CD14-positive monocyte (primary cell): ENCODE measurements around the gene PRDM5. TPM values are rescaled to one million over a fixed set of nuclear protein-coding genes. Genes with fewer than 3 reads are reported as not detected.
"Not testable (repeated sequence)": the region's sequence is repeated elsewhere in the genome, so short reads cannot be mapped to it uniquely, and the experiment has no call there.

ENCODE experiments used
- DNase-seq, 3 donors: peaks; one replicate each; pipeline ENCODE4 v3.0.0-alpha.2; 2011 to 2022
- H2AFZ ChIP-seq: 2 replicates; pipeline ENCODE4 v1.6.0; 2012; ENCODE audit warnings: mild to moderate bottlenecking, low read depth, low read length, inconsistent platforms; ENCODE audit not compliant: insufficient read depth, poor library complexity, severe bottlenecking
- H3K27ac ChIP-seq, 2 donors: 1 replicate in 1 of 2; 2 replicates in 1 of 2; pipeline ENCODE4 v1.5.1; 2012 to 2013; ENCODE audit warnings: low read length in 2 of 2, control low read depth in 1 of 2, inconsistent platforms in 1 of 2, low read depth in 1 of 2, mild to moderate bottlenecking in 1 of 2
- H3K27me3 ChIP-seq, 2 donors: one replicate each; pipeline versions ENCODE4 v1.6.0 to v1.6.1; 2011 to 2013; ENCODE audit warnings: low read length in 2 of 2; ENCODE audit not compliant: control insufficient read depth in 2 of 2, insufficient read depth in 2 of 2
- H3K36me3 ChIP-seq, 2 donors: replicated peaks in 1 of 2; 1 replicate in 1 of 2; 2 replicates in 1 of 2; pipeline versions ENCODE4 v1.5.1 to v1.6.1; 2012 to 2013; ENCODE audit warnings: low read length in 2 of 2, control low read depth in 1 of 2, inconsistent platforms in 1 of 2, mild to moderate bottlenecking in 1 of 2; ENCODE audit not compliant: insufficient read depth in 2 of 2, control insufficient read depth in 1 of 2
- H3K4me1 ChIP-seq, 2 donors: 1 replicate in 1 of 2; 2 replicates in 1 of 2; pipeline versions ENCODE4 v1.5.1 to v1.6.1; 2012 to 2013; ENCODE audit warnings: low read length in 2 of 2, control low read depth in 1 of 2, inconsistent platforms in 1 of 2, mild to moderate bottlenecking in 1 of 2, moderate library complexity in 1 of 2; ENCODE audit not compliant: insufficient read depth in 2 of 2, control insufficient read depth in 1 of 2
- H3K4me2 ChIP-seq: replicated peaks from 2 replicates; pipeline ENCODE3; 2012; ENCODE audit warnings: low read length, moderate library complexity, mild to moderate bottlenecking; ENCODE audit not compliant: poor library complexity, severe bottlenecking; ENCODE audit errors: extremely low read depth
- H3K4me3 ChIP-seq, 3 experiments: fragments of 200-600 bp in 1 of 3; sonication (generic) in 1 of 3; replicated peaks in 1 of 3; 1 replicate in 2 of 3; 2 replicates in 1 of 3; pipeline ENCODE4 v1.5.1; 2011 to 2013; ENCODE audit warnings: low read length in 3 of 3, mild to moderate bottlenecking in 3 of 3, control low read depth in 2 of 3, low read depth in 2 of 3, inconsistent platforms in 1 of 3, moderate library complexity in 1 of 3
- H3K79me2 ChIP-seq: 2 replicates; pipeline ENCODE4 v1.6.0; 2012; ENCODE audit warnings: mild to moderate bottlenecking, control low read depth, inconsistent platforms, low read length, moderate library complexity; ENCODE audit not compliant: insufficient read depth
- H3K9ac ChIP-seq: 2 replicates; pipeline ENCODE4 v1.6.0; 2017; ENCODE audit warnings: low read length, mild to moderate bottlenecking; ENCODE audit not compliant: insufficient read depth, poor library complexity, severe bottlenecking
- H3K9me3 ChIP-seq, 2 donors: replicated peaks in 1 of 2; 1 replicate in 1 of 2; 2 replicates in 1 of 2; pipeline versions ENCODE4 v1.5.1 to v1.6.1; 2012 to 2013; ENCODE audit warnings: low read length in 2 of 2, control low read depth in 1 of 2; ENCODE audit not compliant: control insufficient read depth in 1 of 2, insufficient read depth in 1 of 2
- H4K20me1 ChIP-seq: 2 replicates; pipeline ENCODE4 v1.6.0; 2012; ENCODE audit warnings: mild to moderate bottlenecking, low read length, control low read depth, moderate library complexity; ENCODE audit not compliant: insufficient read depth
- H3K27ac Mint-ChIP-seq, 7 donors: one replicate each; pipeline ENCODE4 v1.8.0; 2020; ENCODE audit warnings: mild to moderate bottlenecking in 7 of 7, mixed read lengths in 7 of 7, moderate library complexity in 6 of 7, inconsistent platforms in 2 of 7
- H3K27me3 Mint-ChIP-seq, 3 donors: one replicate each; pipeline ENCODE4 v1.8.0; 2021 to 2022; ENCODE audit warnings: low read depth in 3 of 3, mild to moderate bottlenecking in 3 of 3, mixed read lengths in 3 of 3, moderate library complexity in 3 of 3, inconsistent platforms in 1 of 3
- H3K36me3 Mint-ChIP-seq, 2 donors: one replicate each; pipeline ENCODE4 v1.8.0; 2020; ENCODE audit warnings: mixed read lengths in 2 of 2, inconsistent platforms in 1 of 2, mild to moderate bottlenecking in 1 of 2
- H3K4me1 Mint-ChIP-seq: one replicate; pipeline ENCODE4 v1.8.0; 2020; ENCODE audit warnings: mild to moderate bottlenecking, mixed read lengths
- H3K4me3 Mint-ChIP-seq, 2 donors: one replicate each; pipeline ENCODE4 v1.8.0; 2020; ENCODE audit warnings: mild to moderate bottlenecking in 2 of 2, mixed read lengths in 2 of 2, moderate library complexity in 1 of 2
- H3K9me3 Mint-ChIP-seq, 7 donors: one replicate each; pipeline ENCODE4 v1.8.0; 2020 to 2022; ENCODE audit warnings: mixed read lengths in 7 of 7, mild to moderate bottlenecking in 6 of 7, moderate library complexity in 6 of 7, inconsistent platforms in 2 of 7
- CTCF ChIP-seq: fragments of 200-600 bp; IDR thresholded peaks from one replicate; pipeline ENCODE4 v1.8.0; 2022; ENCODE audit warnings: antibody characterized with exemption, mild to moderate bottlenecking
- WGBS: methylation state at CpG from one replicate; pipeline ENCODE4 v1.1.5; 2013; ENCODE audit warnings: missing lambda C conversion rate; ENCODE audit not compliant: insufficient coverage; 5-methylcytosine and 5-hydroxymethylcytosine counted together
- intact Hi-C, 2 donors: fragments of 100-400 bp; cut with micrococcal nuclease; formaldehyde crosslinking; loops; one replicate each; pipeline versions ENCODE4 v1.15.0 to v1.15.1; 2023
- polyA plus RNA-seq, 3 donors: library from polyadenylated mRNA; depleted of rRNA in 1 of 3; unstranded in 2 of 3; stranded (reverse) in 1 of 3; fragments of 300-500 nt in 2 of 3; fragments of >200 nt in 1 of 3; fragmentation: Illumina TruSeq in 2 of 3; gene quantifications; 1 replicate in 2 of 3; 2 replicates in 1 of 3; pipeline ENCODE4 v1.2.3, GENCODE V29; 2012 to 2021

The PRDM5 gene
- polyA plus RNA-seq, 3 donors = 0.12 to 0.25 (median 0.17) TPM

- no peaks in the 10 kb centered on the region for H3K36me3 ChIP-seq
- no peaks in the 10 kb centered on the region for H3K9me3 ChIP-seq
- no peak overlapping the region for H3K4me3 ChIP-seq
- no peak overlapping the region for H3K27ac Mint-ChIP-seq
- no peaks in the 10 kb centered on the region for H3K27me3 ChIP-seq
- no peak overlapping the region for H3K4me2 ChIP-seq
- DNase-seq = peak; percentile 0 to 23 (median 13)
- H3K4me3 Mint-ChIP-seq = no peak overlapping the region
- WGBS = 0% methylated on average over 1 of the region's 7 CpGs
- peaks cover 0 to 6% (median 3%) of the 10 kb centered on the region in 7 donors for H3K9me3 Mint-ChIP-seq
- H3K4me1 Mint-ChIP-seq = peaks cover 12% of the 10 kb centered on the region
- no peaks in the 10 kb centered on the region for H4K20me1 ChIP-seq
- no peaks in the 10 kb centered on the region for H3K27me3 Mint-ChIP-seq
- H2AFZ ChIP-seq = no peak overlapping the region
- intact Hi-C loops = no loop called here
- TF ChIP-seq CTCF = no peak
- no peaks in the 10 kb centered on the region for H3K79me2 ChIP-seq
- H3K27ac ChIP-seq = no peak overlapping the region
- peaks cover 9 to 10% of the 10 kb centered on the region in 2 donors for H3K4me1 ChIP-seq
- no peak overlapping the region for H3K9ac ChIP-seq
- no peaks in the 10 kb centered on the region for H3K36me3 Mint-ChIP-seq
Observed at GRCh38 chr4:120658772-120659171, 263.8 kb downstream of the PRDM5 start.

- Histone ChIP-seq H3K79me2 (no peaks in the 10 kb centered on the region), H3K4me1 (peaks cover 7 to 8% of the 10 kb centered on the region in 2 donors), H3K27me3 (no peaks in the 10 kb centered on the region), H3K9me3 (no peaks in the 10 kb centered on the region), H3K27ac (no peak overlapping the region), H3K9ac (no peak overlapping the region), H2AFZ (no peak overlapping the region), H4K20me1 (no peaks in the 10 kb centered on the region), H3K36me3 (no peaks in the 10 kb centered on the region), H3K4me2 (no peak overlapping the region), H3K4me3 (no peak overlapping the region)
- Mint-ChIP-seq H3K4me3 (no peak overlapping the region), H3K9me3 (peaks cover 0 to 4% (median 0%) of the 10 kb centered on the region in 7 donors), H3K27ac (no peak overlapping the region), H3K36me3 (no peaks in the 10 kb centered on the region), H3K4me1 (peaks cover 6% of the 10 kb centered on the region), H3K27me3 (no peaks in the 10 kb centered on the region)
- no peak for DNase-seq
- TF ChIP-seq CTCF = no peak
- WGBS = no CpG with 5 or more reads among the region's 2 CpGs
- intact Hi-C loops = no loop called here
Observed at GRCh38 chr4:120653804-120654573, 268.5 kb downstream of the PRDM5 start.

- H4K20me1 ChIP-seq, H3K9me3 Mint-ChIP-seq, H3K4me1 ChIP-seq, H3K4me2 ChIP-seq, H3K4me3 Mint-ChIP-seq, H3K36me3 ChIP-seq, H2AFZ ChIP-seq, H3K4me3 ChIP-seq, intact Hi-C loops, H3K9ac ChIP-seq, H3K27me3 Mint-ChIP-seq, H3K36me3 Mint-ChIP-seq, DNase-seq, H3K27ac Mint-ChIP-seq, H3K27ac ChIP-seq, H3K27me3 ChIP-seq, H3K4me1 Mint-ChIP-seq, H3K79me2 ChIP-seq, H3K9me3 ChIP-seq: not testable (repeated sequence)
- WGBS = 98% methylated on average over 6 of the region's 10 CpGs
Observed at GRCh38 chr4:120648336-120648735, 274.2 kb downstream of the PRDM5 start.
